Measurements from ENCODE around the gene LIPN. TPM values are rescaled to one million over a fixed set of nuclear protein-coding genes. Genes with fewer than 3 reads are reported as not detected.

Gene LIPN
- not detected for total RNA-seq

GRCh38 chr10:88759366-88760101 is at the start of gene LIPN:
Gene LIPN (plus strand): TSS chr10:88760020. CDS start chr10:88761406, 1,386 bp downstream.
- no peak for TF ChIP-seq POLR2A (IDR thresholded peaks at IDR 0.05)
- TF ChIP-seq CTCF (IDR thresholded peaks at IDR 0.05) = no peak
- Histone ChIP-seq H3K36me3 (no peaks in the 10 kb centered on the region), H3K4me3 (no peak within 1 kb of the TSS), H3K27ac (no peak within 1 kb of the TSS), H3K9me3 (no peaks in the 10 kb centered on the region), H3K27me3 (no peaks in the 10 kb centered on the region), H3K4me1 (no peaks in the 10 kb centered on the region)
- no peak for DNase-seq

- no peak for DNase-seq
- Histone ChIP-seq H3K9me3 (no peaks in the 10 kb centered on the region), H3K27me3 (no peaks in the 10 kb centered on the region), H3K4me1 (no peaks in the 10 kb centered on the region), H3K4me3 (no peak overlapping the region), H3K36me3 (no peaks in the 10 kb centered on the region), H3K27ac (no peak overlapping the region)
- TF ChIP-seq POLR2A (IDR thresholded peaks at IDR 0.05) = no peak
- no peak for TF ChIP-seq CTCF (IDR thresholded peaks at IDR 0.05)
Measured at GRCh38 chr10:88715517-88715916, 44.3 kb upstream of the LIPN start.

GRCh38 chr10:88721392-88721791 is 38.4 kb upstream of the LIPN start:
- H3K9me3 ChIP-seq = no peaks in the 10 kb centered on the region
- H3K36me3 ChIP-seq = no peaks in the 10 kb centered on the region
- no peaks in the 10 kb centered on the region for H3K27me3 ChIP-seq
- H3K27ac ChIP-seq = no peak overlapping the region
- DNase-seq = no peak
- H3K4me3 ChIP-seq = no peak overlapping the region
- TF ChIP-seq CTCF (IDR thresholded peaks at IDR 0.05) (no peak), POLR2A (IDR thresholded peaks at IDR 0.05) (no peak)
- H3K4me1 ChIP-seq = no peaks in the 10 kb centered on the region

- Histone ChIP-seq H3K4me1 (no peaks in the 10 kb centered on the region), H3K27me3 (no peaks in the 10 kb centered on the region), H3K36me3 (no peaks in the 10 kb centered on the region), H3K27ac (no peak overlapping the region), H3K9me3 (no peaks in the 10 kb centered on the region), H3K4me3 (no peak overlapping the region)
- TF ChIP-seq POLR2A (IDR thresholded peaks at IDR 0.05) = no peak
- DNase-seq = no peak
Measured at GRCh38 chr10:88725798-88726197, 34.0 kb upstream of the LIPN start.

- Histone ChIP-seq H3K27ac (no peak overlapping the region), H3K36me3 (no peaks in the 10 kb centered on the region), H3K9me3 (no peaks in the 10 kb centered on the region), H3K4me3 (no peak overlapping the region), H3K27me3 (no peaks in the 10 kb centered on the region), H3K4me1 (no peaks in the 10 kb centered on the region)
- no peak for TF ChIP-seq CTCF (IDR thresholded peaks at IDR 0.05)
- TF ChIP-seq POLR2A (IDR thresholded peaks at IDR 0.05) = no peak
- no peak for DNase-seq
Measured at GRCh38 chr10:88728107-88728763, 31.6 kb upstream of the LIPN start.

GRCh38 chr10:88730864-88731263 is 29.0 kb upstream of the LIPN start:
- no peaks in the 10 kb centered on the region for H3K4me1 ChIP-seq
- no peak overlapping the region for H3K27ac ChIP-seq
- no peaks in the 10 kb centered on the region for H3K9me3 ChIP-seq
- H3K27me3 ChIP-seq = no peaks in the 10 kb centered on the region
- DNase-seq = no peak
- no peak overlapping the region for H3K4me3 ChIP-seq
- no peak for TF ChIP-seq CTCF (IDR thresholded peaks at IDR 0.05)
- TF ChIP-seq POLR2A (IDR thresholded peaks at IDR 0.05) = no peak
- no peaks in the 10 kb centered on the region for H3K36me3 ChIP-seq
